GM19395 (cell line): ENCODE results near the gene CARD9.

Experiments
- ATAC-seq: cut with Tn5 transposase; IDR thresholded peaks from one replicate; pipeline ENCODE4 v1.9.1; 2021; ENCODE audit warnings: mild to moderate bottlenecking, moderate library complexity; ENCODE audit not compliant: unreplicated experiment

CARD9 gene

GRCh38 chr9:136365775-136366222, 7.7 kb downstream of the CARD9 start:
- ATAC-seq, result no peak

GRCh38 chr9:136364942-136365774, 8.3 kb downstream of the CARD9 start:
- ATAC-seq, result no peak

GRCh38 chr9:136363949-136364748, 9.3 kb downstream of the CARD9 start:
- ATAC-seq, result no peak

- peak; percentile 74 for ATAC-seq
Measured at GRCh38 chr9:136363106-136363948, 10.1 kb downstream of the CARD9 start, which contains the start of gene DNLZ. Gene DNLZ (minus strand): TSS chr9:136363744. CDS start chr9:136363714, 30 bp downstream.

GRCh38 chr9:136362450-136362784, 11.1 kb downstream of the CARD9 start:
- ATAC-seq, result no peak

- no peak for ATAC-seq
Measured at GRCh38 chr9:136361754-136362449, 11.6 kb downstream of the CARD9 start.

- ATAC-seq, result no peak
Measured at GRCh38 chr9:136361047-136361753, 12.3 kb downstream of the CARD9 start.

- ATAC-seq, result no peak
Measured at GRCh38 chr9:136359774-136360718, 13.4 kb downstream of the CARD9 start.

- ATAC-seq, result no peak
Measured at GRCh38 chr9:136358888-136359287, 14.6 kb downstream of the CARD9 start.

GRCh38 chr9:136358016-136358415, 15.5 kb downstream of the CARD9 start:
- ATAC-seq, result no peak

- no peak for ATAC-seq
Measured at GRCh38 chr9:136357202-136357725, 16.2 kb downstream of the CARD9 start.

GRCh38 chr9:136355616-136356557, 17.6 kb downstream of the CARD9 start:
- no peak for ATAC-seq

- no peak for ATAC-seq
Measured at GRCh38 chr9:136354592-136355085, 18.8 kb downstream of the CARD9 start.

- ATAC-seq, result no peak
Measured at GRCh38 chr9:136353757-136354488, 19.5 kb downstream of the CARD9 start.

GRCh38 chr9:136353088-136353487, 20.4 kb downstream of the CARD9 start:
- no peak for ATAC-seq

- ATAC-seq, result no peak
Measured at GRCh38 chr9:136352682-136353081, 20.8 kb downstream of the CARD9 start.
